Karpas-422 (cell line): ENCODE results near the gene KCNN4. TPM values are rescaled to one million over a fixed set of nuclear protein-coding genes. Genes with fewer than 3 reads are reported as not detected.
"Not testable (repeated sequence)": the region's sequence is repeated elsewhere in the genome, so short reads cannot be mapped to it uniquely, and the experiment has no call there.

Experiments
- DNase-seq: peaks from one replicate; pipeline ENCODE4 v3.0.0-alpha.2; 2015
- H2AFZ ChIP-seq: fragments of 200-600 bp; sonication (generic); 2 replicates; pipeline ENCODE4 v1.6.1; 2014; ENCODE audit warnings: antibody characterized with exemption, low read length, mixed read lengths
- H3K27ac ChIP-seq: fragments of 200-600 bp; sonication (generic); 2 replicates; pipeline ENCODE4 v1.5.1; 2014; ENCODE audit warnings: mild to moderate bottlenecking, low read length, moderate library complexity
- H3K27me3 ChIP-seq: fragments of 200-600 bp; sonication (generic); 2 replicates; pipeline ENCODE4 v1.6.1; 2014; ENCODE audit warnings: low read length, mixed read lengths
- H3K36me3 ChIP-seq: fragments of 200-600 bp; sonication (generic); 2 replicates; pipeline ENCODE4 v1.6.1; 2014; ENCODE audit warnings: low read length, mixed read lengths; ENCODE audit not compliant: insufficient read depth
- H3K4me1 ChIP-seq: fragments of 200-600 bp; sonication (generic); 2 replicates; pipeline ENCODE4 v1.6.1; 2014; ENCODE audit warnings: mild to moderate bottlenecking, low read length, mixed read lengths
- H3K4me2 ChIP-seq: fragments of 200-600 bp; sonication (generic); 2 replicates; pipeline ENCODE4 v1.6.1; 2014; ENCODE audit warnings: low read length, low read depth, mild to moderate bottlenecking; ENCODE audit not compliant: poor library complexity, severe bottlenecking
- H3K4me3 ChIP-seq: fragments of 200-600 bp; sonication (generic); 2 replicates; pipeline ENCODE4 v1.5.1; 2014; ENCODE audit warnings: mild to moderate bottlenecking, antibody characterized with exemption, low read length, mixed read lengths
- H3K79me2 ChIP-seq: fragments of 200-600 bp; sonication (generic); 2 replicates; pipeline ENCODE4 v1.6.1; 2014; ENCODE audit warnings: mild to moderate bottlenecking, low read length, mixed read lengths
- H3K9ac ChIP-seq: fragments of 200-600 bp; sonication (generic); 2 replicates; pipeline ENCODE4 v1.6.0; 2014; ENCODE audit warnings: low read length
- H3K9me2 ChIP-seq: fragments of 200-600 bp; sonication (generic), shearing (Covaris generic); replicated peaks from 2 replicates; pipeline ENCODE4 v1.6.0; 2014; ENCODE audit warnings: mild to moderate bottlenecking, low read length, moderate library complexity; ENCODE audit not compliant: insufficient read depth
- H3K9me3 ChIP-seq: fragments of 300-700, 200-600 bp; sonication (generic); 2 replicates; pipeline ENCODE4 v1.6.1; 2014; ENCODE audit warnings: low read length, mixed read lengths
- H4K20me1 ChIP-seq: fragments of 200-600 bp; sonication (generic); 2 replicates; pipeline ENCODE4 v1.6.1; 2014; ENCODE audit warnings: mild to moderate bottlenecking, antibody characterized with exemption, low read length, low read depth; ENCODE audit not compliant: insufficient read depth
- total RNA-seq: library from RNA; depleted of rRNA; stranded (reverse); fragments of >200 nt; shearing (Covaris generic); gene quantifications from 2 replicates; pipeline ENCODE4 v1.2.3, GENCODE V29; 2014; ENCODE audit warnings: low replicate concordance

Gene KCNN4
- total RNA-seq, 1 experiment from 2014 or later = not detected

GRCh38 chr19:43806401-43806800 is 25.6 kb upstream of the KCNN4 start:
- DNase-seq, H3K79me2 ChIP-seq, H3K4me1 ChIP-seq, H3K4me3 ChIP-seq, H4K20me1 ChIP-seq, H3K36me3 ChIP-seq, H3K4me2 ChIP-seq, H2AFZ ChIP-seq, H3K27me3 ChIP-seq, H3K9me2 ChIP-seq, H3K9me3 ChIP-seq, H3K27ac ChIP-seq, H3K9ac ChIP-seq: not testable (repeated sequence)

GRCh38 chr19:43804432-43804831 is 23.7 kb upstream of the KCNN4 start:
- no peak overlapping the region for H3K4me2 ChIP-seq
- H3K4me3 ChIP-seq = no peak overlapping the region
- H3K79me2 ChIP-seq = no peaks in the 10 kb centered on the region
- no peaks in the 10 kb centered on the region for H3K4me1 ChIP-seq
- H3K9ac ChIP-seq = no peak overlapping the region
- no peaks in the 10 kb centered on the region for H3K9me2 ChIP-seq
- no peaks in the 10 kb centered on the region for H3K27me3 ChIP-seq
- H4K20me1 ChIP-seq = no peaks in the 10 kb centered on the region
- no peaks in the 10 kb centered on the region for H3K36me3 ChIP-seq
- no peak for DNase-seq
- H3K9me3 ChIP-seq = no peaks in the 10 kb centered on the region
- H3K27ac ChIP-seq = no peak overlapping the region
- H2AFZ ChIP-seq = no peak overlapping the region

GRCh38 chr19:43802216-43802951 is 21.6 kb upstream of the KCNN4 start, which contains the start of gene LYPD5:
TSS of gene LYPD5 (minus strand) at chr19:43802447. CDS start at chr19:43802380, 67 bp downstream.
- H3K9ac ChIP-seq = no peak within 1 kb of the TSS
- no peaks in the 10 kb centered on the region for H3K79me2 ChIP-seq
- H3K9me2 ChIP-seq = no peaks in the 10 kb centered on the region
- no peak within 1 kb of the TSS for H3K4me3 ChIP-seq
- no peak for DNase-seq
- H3K27ac ChIP-seq = no peak within 1 kb of the TSS
- no peaks in the 10 kb centered on the region for H3K4me1 ChIP-seq
- H3K4me2 ChIP-seq = no peak within 1 kb of the TSS
- no peaks in the 10 kb centered on the region for H3K27me3 ChIP-seq
- no peak within 1 kb of the TSS for H2AFZ ChIP-seq
- no peaks in the 10 kb centered on the region for H3K9me3 ChIP-seq
- no peaks in the 10 kb centered on the region for H3K36me3 ChIP-seq
- no peaks in the 10 kb centered on the region for H4K20me1 ChIP-seq

- Histone ChIP-seq H3K27me3 (no peaks in the 10 kb centered on the region), H3K27ac (no peak overlapping the region), H4K20me1 (no peaks in the 10 kb centered on the region), H3K9ac (no peak overlapping the region), H3K79me2 (no peaks in the 10 kb centered on the region), H3K36me3 (no peaks in the 10 kb centered on the region), H3K9me3 (no peaks in the 10 kb centered on the region), H3K4me1 (no peaks in the 10 kb centered on the region), H3K4me2 (no peak overlapping the region), H2AFZ (no peak overlapping the region), H3K9me2 (no peaks in the 10 kb centered on the region), H3K4me3 (no peak overlapping the region)
- no peak for DNase-seq
Measured at GRCh38 chr19:43799502-43800142, 18.8 kb upstream of the KCNN4 start.

- Histone ChIP-seq H2AFZ (no peak overlapping the region), H3K9me3 (no peaks in the 10 kb centered on the region), H3K4me3 (no peak overlapping the region), H3K4me2 (no peak overlapping the region), H4K20me1 (no peaks in the 10 kb centered on the region), H3K27ac (no peak overlapping the region), H3K27me3 (no peaks in the 10 kb centered on the region), H3K36me3 (no peaks in the 10 kb centered on the region), H3K9ac (no peak overlapping the region), H3K4me1 (no peaks in the 10 kb centered on the region), H3K79me2 (no peaks in the 10 kb centered on the region), H3K9me2 (no peaks in the 10 kb centered on the region)
- DNase-seq = no peak
Measured at GRCh38 chr19:43798546-43799409, 18.0 kb upstream of the KCNN4 start.

- H4K20me1 ChIP-seq = no peaks in the 10 kb centered on the region
- no peaks in the 10 kb centered on the region for H3K79me2 ChIP-seq
- H3K27me3 ChIP-seq = no peaks in the 10 kb centered on the region
- H3K4me3 ChIP-seq = no peak overlapping the region
- no peak for DNase-seq
- no peak overlapping the region for H2AFZ ChIP-seq
- H3K9ac ChIP-seq = no peak overlapping the region
- no peaks in the 10 kb centered on the region for H3K9me2 ChIP-seq
- H3K4me2 ChIP-seq = no peak overlapping the region
- no peaks in the 10 kb centered on the region for H3K4me1 ChIP-seq
- no peak overlapping the region for H3K27ac ChIP-seq
- no peaks in the 10 kb centered on the region for H3K36me3 ChIP-seq
- H3K9me3 ChIP-seq = no peaks in the 10 kb centered on the region
Measured at GRCh38 chr19:43798026-43798545, 17.3 kb upstream of the KCNN4 start.

GRCh38 chr19:43797556-43797955 is 16.8 kb upstream of the KCNN4 start:
- Histone ChIP-seq H3K27ac (no peak overlapping the region), H3K4me2 (no peak overlapping the region)
- DNase-seq = no peak

GRCh38 chr19:43797118-43797517 is 16.3 kb upstream of the KCNN4 start:
- Histone ChIP-seq H3K36me3 (no peaks in the 10 kb centered on the region), H2AFZ (no peak overlapping the region), H3K4me3 (no peak overlapping the region), H3K4me1 (no peaks in the 10 kb centered on the region), H3K27me3 (no peaks in the 10 kb centered on the region), H3K4me2 (no peak overlapping the region), H3K9ac (no peak overlapping the region), H3K27ac (no peak overlapping the region), H4K20me1 (no peaks in the 10 kb centered on the region), H3K9me3 (no peaks in the 10 kb centered on the region), H3K79me2 (no peaks in the 10 kb centered on the region), H3K9me2 (no peaks in the 10 kb centered on the region)
- no peak for DNase-seq

More at GRCh38 chr19:43797556-43797955, 16.8 kb upstream of the KCNN4 start:
- no peak overlapping the region for H3K4me3 ChIP-seq
- no peaks in the 10 kb centered on the region for H3K4me1 ChIP-seq
- H4K20me1 ChIP-seq = no peaks in the 10 kb centered on the region
- no peaks in the 10 kb centered on the region for H3K9me3 ChIP-seq
- no peaks in the 10 kb centered on the region for H3K9me2 ChIP-seq
- H2AFZ ChIP-seq = no peak overlapping the region
- H3K27me3 ChIP-seq = no peaks in the 10 kb centered on the region
- H3K9ac ChIP-seq = no peak overlapping the region
- no peaks in the 10 kb centered on the region for H3K79me2 ChIP-seq
- no peaks in the 10 kb centered on the region for H3K36me3 ChIP-seq
